ENCODE results near the gene HSD11B1.

The HSD11B1 gene

GRCh38 chr1:209728466-209728865, 23.8 kb downstream of the HSD11B1 start:
- DNase-seq, result no peak

- no peak for DNase-seq
Measured at GRCh38 chr1:209729436-209729835, 24.8 kb downstream of the HSD11B1 start.

- no peak for DNase-seq
Measured at GRCh38 chr1:209732725-209733124, 28.1 kb downstream of the HSD11B1 start.

GRCh38 chr1:209733409-209734192, 29.0 kb downstream of the HSD11B1 start:
- DNase-seq, result peak; percentile 33

GRCh38 chr1:209736490-209737117, 32.0 kb downstream of the HSD11B1 start:
- DNase-seq, result no peak

- no peak for DNase-seq
Measured at GRCh38 chr1:209737118-209737505, 32.5 kb downstream of the HSD11B1 start.

GRCh38 chr1:209738270-209738669, 33.6 kb downstream of the HSD11B1 start:
- DNase-seq, result no peak

GRCh38 chr1:209741193-209741592, 36.5 kb downstream of the HSD11B1 start:
- no peak for DNase-seq

GRCh38 chr1:209741889-209742288, 37.2 kb downstream of the HSD11B1 start:
- no peak for DNase-seq

GRCh38 chr1:209742409-209743144, 37.9 kb downstream of the HSD11B1 start:
- DNase-seq, result peak; percentile 23

- DNase-seq, result peak; percentile 60
Measured at GRCh38 chr1:209743145-209743482, 38.5 kb downstream of the HSD11B1 start.

- DNase-seq, result no peak
Measured at GRCh38 chr1:209746451-209747165, 42.0 kb downstream of the HSD11B1 start.

GRCh38 chr1:209747580-209748262, 43.1 kb downstream of the HSD11B1 start:
- peak; percentile 78 for DNase-seq

GRCh38 chr1:209748620-209749019, 44.0 kb downstream of the HSD11B1 start:
- no peak for DNase-seq

GRCh38 chr1:209749205-209749604, 44.6 kb downstream of the HSD11B1 start:
- DNase-seq, result no peak

GRCh38 chr1:209749670-209750323, 45.2 kb downstream of the HSD11B1 start:
- DNase-seq, result no peak

GRCh38 chr1:209751627-209752231, 47.1 kb downstream of the HSD11B1 start:
- no peak for DNase-seq

GRCh38 chr1:209752890-209753289, 48.2 kb downstream of the HSD11B1 start:
- DNase-seq, result no peak

GRCh38 chr1:209755256-209755655, 50.6 kb downstream of the HSD11B1 start:
- DNase-seq, result no peak

GRCh38 chr1:209755926-209756614, 51.4 kb downstream of the HSD11B1 start, which contains the start of gene TRAF3IP3:
TRAF3IP3 (plus strand) TSS chr1:209756053; CDS start chr1:209760040, 3,987 bp downstream.
- DNase-seq, result no peak
